GM18508 (cell line): Measurements from ENCODE around the gene CACNA2D1.

Experiments used
- ATAC-seq: cut with Tn5 transposase; IDR thresholded peaks from one replicate; pipeline ENCODE4 v1.9.1; 2021; ENCODE audit warnings: moderate number of reproducible peaks; ENCODE audit not compliant: insufficient read depth, unreplicated experiment

The CACNA2D1 gene

DNA sequence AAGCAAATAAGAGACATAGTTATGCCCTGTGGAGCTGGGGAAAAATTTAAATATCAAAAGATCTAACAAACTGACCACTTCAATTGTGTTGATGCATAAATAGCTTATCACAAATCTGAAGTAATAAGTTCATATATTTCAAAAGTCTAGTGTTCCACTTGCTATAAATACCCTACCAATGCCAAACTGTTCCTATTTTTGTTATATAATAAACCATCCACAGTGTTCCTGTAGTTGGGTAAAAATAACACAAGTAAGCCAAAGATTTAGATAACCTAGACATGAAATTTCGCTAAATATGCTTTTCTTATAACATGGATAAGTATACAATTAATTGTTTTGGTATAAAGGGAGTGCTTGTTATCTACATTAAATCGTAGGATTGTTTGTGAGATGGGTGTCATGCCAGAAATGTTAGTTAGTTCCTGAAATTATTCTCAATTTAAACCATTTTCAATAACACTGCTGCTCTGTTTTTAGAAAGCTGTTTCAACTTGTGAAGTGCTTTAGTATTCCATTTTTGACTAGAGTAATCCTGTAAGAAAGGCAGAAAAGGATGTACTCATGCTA, 85.5 kb downstream of the CACNA2D1 start:
- no peak for ATAC-seq

DNA sequence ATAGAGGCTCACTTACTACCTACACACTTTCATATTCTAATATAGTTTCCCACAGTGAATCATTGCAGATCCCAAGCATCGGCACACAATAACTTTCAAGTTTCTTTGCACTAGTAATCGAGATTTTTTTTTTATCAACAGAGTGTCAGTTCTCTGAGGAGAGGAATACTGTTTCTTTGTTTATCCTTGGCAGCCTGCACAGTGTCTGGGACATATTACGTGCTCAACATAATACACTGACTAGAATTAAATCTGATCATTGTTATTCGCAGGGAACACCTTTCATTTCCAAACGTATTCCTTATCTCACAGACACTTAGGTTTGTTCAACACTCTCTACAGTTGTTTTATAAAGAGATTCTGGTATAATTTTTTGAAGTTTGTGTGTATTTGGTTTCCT, 95.3 kb downstream of the CACNA2D1 start:
- ATAC-seq, result no peak

GRCh38 chr7:82347808-82348207, 95.8 kb downstream of the CACNA2D1 start:
- no peak for ATAC-seq

GRCh38 chr7:82345886-82346285, 97.7 kb downstream of the CACNA2D1 start:
- ATAC-seq, result no peak

DNA sequence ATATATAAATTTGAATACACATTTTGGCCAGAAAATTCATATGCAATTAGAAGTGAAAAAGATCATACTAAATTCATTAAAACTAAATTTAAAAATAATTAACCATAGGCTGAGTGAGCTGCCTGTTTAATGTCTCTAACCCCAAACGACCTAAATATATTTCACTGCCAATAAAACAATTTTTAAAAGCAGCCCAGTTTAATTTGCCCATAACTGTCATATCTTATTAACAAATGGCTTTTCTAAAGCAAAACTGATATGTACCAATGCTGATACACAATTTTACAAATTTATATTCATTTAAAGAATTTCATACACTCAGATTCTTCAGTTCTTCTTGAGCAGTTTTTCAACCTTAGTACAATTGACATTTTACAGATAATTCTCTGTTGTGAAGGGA, 99.9 kb downstream of the CACNA2D1 start:
- no peak for ATAC-seq

- ATAC-seq, result no peak
Observed at GRCh38 chr7:82339958-82340357, 103.6 kb downstream of the CACNA2D1 start.

DNA sequence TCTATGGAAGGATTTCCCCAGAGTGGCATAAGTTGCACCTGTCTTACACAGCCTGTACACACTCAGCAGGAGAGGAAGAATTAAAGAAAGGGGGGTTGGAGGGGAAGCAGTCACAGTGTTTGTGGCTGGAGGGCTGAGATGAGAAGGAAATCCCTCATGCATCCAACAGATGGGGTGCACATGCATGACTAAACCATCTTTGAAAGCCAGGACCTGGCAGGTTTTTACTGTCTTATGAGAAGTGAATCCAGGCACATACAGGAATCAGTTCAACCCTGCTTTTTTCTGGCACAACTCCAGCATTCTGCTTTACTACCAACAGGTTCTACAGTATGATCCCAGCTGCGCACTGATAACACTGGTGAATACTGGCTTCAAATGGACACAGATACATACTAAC, 107.7 kb downstream of the CACNA2D1 start:
- no peak for ATAC-seq

DNA sequence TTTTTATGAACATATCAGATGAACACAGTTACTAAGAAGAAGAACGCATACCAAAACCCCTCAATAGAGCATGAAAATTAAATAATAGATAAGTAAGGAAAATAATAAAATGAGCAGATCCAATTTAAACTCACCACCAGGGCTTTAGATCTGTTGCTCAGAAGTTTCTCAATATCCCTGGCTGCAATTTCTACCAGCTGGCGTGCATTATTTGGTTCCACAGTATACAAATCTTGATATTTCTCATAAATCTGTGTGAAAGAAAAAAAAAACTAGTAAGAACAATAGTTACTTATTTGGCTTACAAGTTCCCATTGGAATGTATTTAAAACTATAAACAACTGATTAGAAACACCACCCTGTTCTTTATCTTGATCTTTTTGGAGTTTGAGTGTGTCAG, 108.6 kb downstream of the CACNA2D1 start:
- ATAC-seq, result no peak

DNA sequence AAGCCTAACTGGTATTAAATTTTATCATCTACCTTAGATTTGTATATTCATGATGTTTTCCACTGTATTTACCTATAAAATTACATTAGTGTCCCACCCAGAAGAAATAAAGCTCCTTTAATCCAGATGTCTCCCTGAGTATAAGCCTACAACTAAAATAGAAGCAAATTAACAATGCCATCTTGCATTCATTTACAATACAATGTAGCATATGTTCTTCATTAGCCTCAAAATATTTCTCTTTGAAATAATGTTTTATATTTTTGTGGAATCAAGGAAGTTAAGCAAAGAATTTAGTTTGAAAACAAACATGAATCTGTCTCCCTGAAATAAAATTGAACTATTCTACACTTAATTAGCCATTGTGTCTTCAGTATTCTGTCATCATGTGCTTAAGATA, 112.3 kb downstream of the CACNA2D1 start:
- ATAC-seq, result no peak

DNA sequence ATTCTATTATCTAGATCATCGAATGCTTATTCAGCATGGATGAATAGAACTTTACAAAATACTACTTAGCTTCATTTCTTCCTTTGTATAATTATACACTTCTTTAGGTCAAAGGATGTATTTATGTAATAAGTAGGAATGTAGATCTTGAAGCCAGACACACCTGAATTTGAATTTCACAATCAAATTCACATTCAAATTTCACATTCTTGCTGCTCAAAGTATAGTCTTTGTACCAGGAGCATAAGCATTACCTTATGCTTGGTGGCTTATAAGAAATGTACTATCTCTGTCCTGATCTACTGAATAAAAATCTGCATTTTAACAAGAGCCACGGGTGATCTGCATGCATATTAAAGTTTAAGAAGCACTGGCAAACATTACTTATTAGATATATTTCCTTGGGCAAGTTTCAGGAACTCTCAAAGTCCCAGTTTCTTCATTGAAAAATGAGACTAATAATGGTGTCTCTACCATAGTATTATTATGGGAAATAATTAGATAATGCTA, 112.8 kb downstream of the CACNA2D1 start:
- ATAC-seq, result no peak

- ATAC-seq, result no peak
Observed at GRCh38 chr7:82327898-82328297, 115.7 kb downstream of the CACNA2D1 start.

GRCh38 chr7:82325416-82325815, 118.2 kb downstream of the CACNA2D1 start:
- ATAC-seq, result no peak

DNA sequence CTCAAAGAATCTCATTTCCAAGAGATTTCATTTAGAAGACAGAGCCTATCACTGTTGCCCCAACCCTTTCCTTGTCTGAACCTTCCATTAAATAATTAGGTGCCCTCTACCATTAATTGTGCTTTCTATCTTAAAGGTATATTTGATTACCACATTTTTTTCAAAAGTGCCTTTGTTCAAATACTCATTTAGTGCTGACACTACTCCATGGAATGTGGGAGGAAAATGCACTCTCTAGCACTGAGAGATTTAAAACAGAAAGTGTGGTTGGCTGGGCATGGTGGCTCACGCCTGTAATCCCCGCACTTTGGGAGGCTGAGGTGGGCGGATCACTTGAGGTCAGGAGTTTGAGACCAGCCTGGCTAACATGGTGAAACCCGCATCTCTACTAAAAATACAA, 119.8 kb downstream of the CACNA2D1 start:
- no peak for ATAC-seq

- ATAC-seq, result no peak
Observed at GRCh38 chr7:82319674-82320118, 123.9 kb downstream of the CACNA2D1 start.

DNA sequence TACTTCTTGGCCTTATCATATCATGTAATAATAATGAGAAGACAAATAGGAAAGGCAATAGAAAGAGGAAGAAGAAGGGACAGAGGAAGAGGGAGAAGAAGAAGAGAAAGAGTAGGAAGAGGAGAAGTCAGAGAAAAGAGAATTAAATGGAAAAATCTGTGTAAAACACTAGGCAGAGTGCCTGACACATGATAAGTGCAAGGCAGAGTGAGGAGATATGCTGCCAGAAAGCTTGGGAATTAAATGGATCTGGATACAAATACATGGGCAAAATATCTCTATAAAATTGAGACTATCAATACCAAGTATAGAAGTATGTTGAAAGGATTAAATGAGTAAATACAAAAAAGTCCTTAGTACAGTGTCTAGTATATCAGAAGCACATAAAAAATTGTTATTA, 124.8 kb downstream of the CACNA2D1 start:
- no peak for ATAC-seq

GRCh38 chr7:82317760-82318159, 125.8 kb downstream of the CACNA2D1 start:
- ATAC-seq, result no peak

DNA sequence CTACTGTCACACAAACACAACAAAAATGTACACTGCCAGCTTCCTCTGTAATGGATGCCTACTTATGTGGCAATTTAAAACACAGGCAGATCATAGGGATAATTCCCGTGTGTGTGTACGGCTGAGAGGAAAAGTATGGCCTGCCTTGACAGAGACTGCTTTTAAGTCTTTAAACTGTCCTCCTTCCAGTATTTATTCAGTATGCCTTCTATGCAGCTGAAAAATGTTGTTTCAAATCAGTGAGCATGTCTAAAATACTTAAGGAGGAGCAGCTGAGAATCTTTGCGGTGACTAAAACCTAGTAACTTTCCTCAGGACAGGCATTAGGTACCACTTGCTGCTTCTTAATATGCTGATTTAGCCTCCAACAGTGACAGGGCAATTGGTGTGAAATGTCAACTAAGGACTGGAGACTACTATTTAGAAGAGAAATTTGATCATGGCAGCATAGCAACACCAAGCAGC, 126.3 kb downstream of the CACNA2D1 start:
- no peak for ATAC-seq

DNA sequence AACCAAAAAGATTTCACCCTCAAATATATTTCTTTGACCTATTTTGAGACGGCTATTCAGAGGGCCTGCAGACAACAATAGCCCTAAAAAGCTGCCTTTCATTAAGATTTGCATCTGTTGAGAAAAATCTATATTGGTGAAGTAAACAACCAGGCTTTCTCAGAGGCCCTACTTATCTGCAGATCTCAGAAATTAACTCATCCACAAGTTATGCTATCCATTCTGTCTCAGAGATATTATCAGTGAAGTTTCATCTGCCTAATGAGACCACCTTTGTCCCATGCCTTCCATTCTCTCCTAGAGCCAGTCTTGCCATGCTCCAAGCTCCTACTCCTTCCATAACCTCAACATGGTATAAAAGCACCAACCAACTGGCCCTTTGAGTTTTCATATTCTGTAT, 130.3 kb downstream of the CACNA2D1 start:
- no peak for ATAC-seq

DNA sequence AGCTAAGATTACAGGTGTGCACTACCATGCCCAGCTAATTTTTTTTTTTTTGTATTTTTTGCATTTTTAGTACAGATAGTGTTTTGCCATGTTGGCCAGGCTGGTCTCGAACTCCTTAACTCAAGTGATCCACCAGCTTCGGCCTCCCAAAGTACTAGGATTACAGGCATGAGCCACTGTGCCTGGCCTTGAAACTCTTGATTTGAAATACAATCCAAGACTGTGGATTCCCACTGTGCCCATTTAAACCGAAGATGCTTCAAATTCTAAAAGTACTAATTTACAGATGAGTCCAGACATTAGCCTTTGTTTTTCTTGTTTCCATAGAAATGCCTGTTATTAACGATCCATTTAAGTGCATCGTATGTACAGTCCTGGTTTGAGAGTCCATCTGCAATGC, 130.9 kb downstream of the CACNA2D1 start:
- no peak for ATAC-seq

DNA sequence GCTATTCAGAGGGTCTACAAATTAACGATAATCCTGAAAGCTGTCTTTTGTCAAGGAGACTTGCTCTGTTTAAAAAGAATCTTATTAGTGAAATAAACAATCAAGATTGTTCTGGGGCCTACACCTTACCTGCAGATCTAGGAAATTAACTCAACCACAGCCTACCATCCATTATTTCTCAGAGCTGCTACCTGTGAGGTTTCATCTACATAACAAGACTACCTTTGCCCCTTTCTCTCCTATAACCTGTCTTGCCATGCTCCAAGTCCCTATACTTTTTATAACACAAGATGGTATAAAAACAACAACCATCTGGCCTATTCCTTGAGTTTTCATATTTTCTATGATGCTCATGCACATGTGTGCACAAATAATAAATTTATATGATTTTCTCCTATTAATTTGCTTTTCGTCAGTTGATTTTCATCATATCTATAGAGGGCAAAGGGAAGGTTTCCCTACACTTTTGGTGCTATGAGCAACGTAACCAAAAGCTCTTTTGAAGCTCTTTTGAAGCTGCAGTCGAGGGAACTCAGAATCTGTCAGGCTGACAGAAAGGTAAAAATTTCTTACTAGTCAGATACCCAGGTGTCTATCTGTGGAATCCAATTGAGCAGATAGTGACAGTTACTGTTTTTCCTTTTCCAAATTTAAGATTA, 138.1 kb downstream of the CACNA2D1 start:
- ATAC-seq, result no peak

- no peak for ATAC-seq
Observed at GRCh38 chr7:82294865-82295264, 148.7 kb downstream of the CACNA2D1 start.

DNA sequence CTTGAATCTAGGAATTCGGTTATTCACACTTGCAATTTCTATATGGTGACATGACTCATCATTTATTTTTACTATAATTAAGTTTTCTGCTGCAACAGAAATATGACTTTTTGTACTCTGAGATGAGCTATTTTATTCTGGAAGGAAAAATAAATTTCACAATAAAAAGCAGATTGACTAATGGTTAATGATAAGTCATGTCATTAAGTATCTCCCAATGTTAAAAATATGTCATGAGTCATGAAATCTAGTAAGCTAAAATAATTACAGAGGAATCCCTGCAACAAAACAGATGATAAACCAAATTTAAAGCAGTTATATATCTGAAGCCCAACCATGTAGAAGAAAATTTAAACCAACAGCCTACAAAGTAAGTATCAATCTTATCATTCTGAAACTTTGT, 149.2 kb downstream of the CACNA2D1 start:
- no peak for ATAC-seq
